ENCODE results near the gene ZFP69B. TPM values are rescaled to one million over a fixed set of nuclear protein-coding genes. Genes with fewer than 3 reads are reported as not detected.

The ZFP69B gene
- total and polyA plus RNA-seq, 10 of the 15 experiments (the other 5 are each of a cell fraction or from before 2014, with no cell fraction given), result 1.3 to 5.7 (median 3.4) TPM

GRCh38 chr1:40435471-40435870 lies 14.8 kb upstream of the ZFP69B start:
- 96% methylated on average over 5 of the region's 5 CpGs for WGBS (ENCODE audit: insufficient coverage, insufficient replicate concordance, low lambda C conversion rate, missing lambda C conversion rate)
- Histone ChIP-seq H4K20me1 (ENCODE audit: control insufficient read depth, insufficient read depth) (no peaks in the 10 kb centered on the region), H3K4me3 (no peak overlapping the region), H3K27ac (ENCODE audit: control insufficient read depth, insufficient read depth) (no peak overlapping the region), H3K79me2 (ENCODE audit: control insufficient read depth, insufficient read depth, low read length) (no peaks in the 10 kb centered on the region), H3K9ac (ENCODE audit: control insufficient read depth, insufficient read depth, low read length) (no peak overlapping the region), H3K4me2 (ENCODE audit: control insufficient read depth, insufficient read depth) (no peak overlapping the region), H3K27me3 (replicated peaks in 1 of 2; ENCODE audit: control insufficient read depth in 2 of 2, insufficient read depth in 2 of 2, low read length in 1 of 2) (no peaks in the 10 kb centered on the region), H3K9me3 (replicated peaks; ENCODE audit: control insufficient read depth, insufficient read depth, low read length) (no peaks in the 10 kb centered on the region; the same call in 1 of the 3 replicates), H2AFZ (ENCODE audit: control insufficient read depth, low read depth, low read length) (no peak overlapping the region), H3K4me1 (ENCODE audit: control insufficient read depth, insufficient read depth, low read length) (no peaks in the 10 kb centered on the region), H3K36me3 (ENCODE audit: control insufficient read depth in 2 of 2, insufficient read depth in 2 of 2, low read length in 1 of 2) (no peaks in the 10 kb centered on the region)
- DNase-seq (ENCODE audit: low read depth, low spot score) (no peak), FAIRE-seq (no peak), ATAC-seq (no peak)
- TF ChIP-seq, protein P1, sequence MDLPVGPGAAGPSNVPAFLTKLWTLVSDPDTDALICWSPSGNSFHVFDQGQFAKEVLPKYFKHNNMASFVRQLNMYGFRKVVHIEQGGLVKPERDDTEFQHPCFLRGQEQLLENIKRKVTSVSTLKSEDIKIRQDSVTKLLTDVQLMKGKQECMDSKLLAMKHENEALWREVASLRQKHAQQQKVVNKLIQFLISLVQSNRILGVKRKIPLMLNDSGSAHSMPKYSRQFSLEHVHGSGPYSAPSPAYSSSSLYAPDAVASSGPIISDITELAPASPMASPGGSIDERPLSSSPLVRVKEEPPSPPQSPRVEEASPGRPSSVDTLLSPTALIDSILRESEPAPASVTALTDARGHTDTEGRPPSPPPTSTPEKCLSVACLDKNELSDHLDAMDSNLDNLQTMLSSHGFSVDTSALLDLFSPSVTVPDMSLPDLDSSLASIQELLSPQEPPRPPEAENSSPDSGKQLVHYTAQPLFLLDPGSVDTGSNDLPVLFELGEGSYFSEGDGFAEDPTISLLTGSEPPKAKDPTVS (IDR thresholded peaks at IDR 0.05; ENCODE audit: low read depth, low read length), result no peak
- no peak for TF ChIP-seq TCF12 (IDR thresholded peaks at IDR 0.05; ENCODE audit: low read depth, low read length)
- no peak for TF ChIP-seq KLF5 (IDR thresholded peaks at IDR 0.05; ENCODE audit: partially characterized antibody)
- no peak for TF ChIP-seq HCFC1 (IDR thresholded peaks at IDR 0.05; ENCODE audit: low read length)
- no peak for TF ChIP-seq POLR2AphosphoS2 (IDR thresholded peaks at IDR 0.05; ENCODE audit: low read depth, low read length)
- TF ChIP-seq CBX3 (IDR thresholded peaks at IDR 0.05; ENCODE audit: borderline replicate concordance, low read depth), result no peak
- TF ChIP-seq STAT3 (IDR thresholded peaks at IDR 0.05; ENCODE audit: low read depth, low read length), result no peak
- no peak for TF ChIP-seq ZBED1 (IDR thresholded peaks at IDR 0.05; ENCODE audit: borderline replicate concordance)
- TF ChIP-seq NFXL1 (IDR thresholded peaks at IDR 0.05; ENCODE audit: borderline replicate concordance), result no peak
- no peak for TF ChIP-seq CBFB (IDR thresholded peaks at IDR 0.05; ENCODE audit: low read depth)
- TF ChIP-seq HDAC6 (IDR thresholded peaks at IDR 0.05; ENCODE audit: unreplicated experiment), result no peak
- no peak for TF ChIP-seq RAD51 (IDR thresholded peaks at IDR 0.05)
- TF ChIP-seq WRNIP1 (IDR thresholded peaks at IDR 0.05; ENCODE audit: borderline replicate concordance, low read depth, low read length), result no peak
- no peak for TF ChIP-seq NR2C1 (IDR thresholded peaks at IDR 0.05)
- no peak for TF ChIP-seq SIN3A (IDR thresholded peaks at IDR 0.05; ENCODE audit: low read depth, low read length)
- no peak for TF ChIP-seq PKNOX1 (IDR thresholded peaks at IDR 0.05)
- ChIA-PET POLR2A (interaction anchor here (0.7 kb wide), 1 partner anchor 9 kb away, joined by 3 read pairs; no protein-coding TSS in a partner anchor), SMC1A (ENCODE audit: uncharacterized antibody, unreplicated experiment) (interaction anchor here (0.7 to 1.7 kb wide), 3 partner anchors 18 to 292 kb away, joined by 3 to 4 read pairs (median 3); no protein-coding TSS in a partner anchor), RAD21 (ENCODE audit: unreplicated experiment) (interaction anchor here (0.7 kb wide), 1 partner anchor 29 kb away, joined by 3 read pairs; no protein-coding TSS in a partner anchor), CTCF (interaction anchor here (2.8 kb wide), 1 partner anchor 291 kb away, joined by 8 read pairs; no protein-coding TSS in a partner anchor)
- intact Hi-C loops (cut with micrococcal nuclease; ENCODE audit: unreplicated experiment), result no loop called here
- in situ Hi-C loops (cut with MboI), result no loop called here
- no TSS peak for BruUV-seq (replicated peaks)

All from GM12878 (cell line).